Measurements from ENCODE around the gene MALL. TPM values are rescaled to one million over a fixed set of nuclear protein-coding genes. Genes with fewer than 3 reads are reported as not detected.

MALL gene
- polyA plus RNA-seq, 2 of the 4 experiments (the other 2 are of a cell fraction) = 77.8 to 123 TPM

DNA sequence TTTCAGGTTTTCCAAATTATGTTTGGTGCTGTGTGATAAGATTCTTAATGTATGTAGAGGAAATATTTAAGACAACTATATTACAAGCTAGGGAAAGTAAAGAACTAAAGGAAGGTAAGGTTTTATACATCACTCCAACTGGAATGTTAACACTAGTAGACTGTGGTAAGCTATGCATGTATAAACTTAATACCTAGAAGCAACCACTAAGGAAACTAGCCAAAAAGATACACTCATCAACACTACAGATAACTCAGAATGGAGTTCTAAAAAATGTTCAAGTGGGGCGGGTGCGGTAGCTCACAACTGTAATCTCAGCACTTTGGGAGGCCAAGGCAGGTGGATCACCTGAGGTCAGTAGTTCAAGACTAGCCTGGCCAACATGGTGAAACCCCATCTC, 37.8 kb upstream of the MALL start:
- FAIRE-seq = no peak
- 96% methylated on average over 2 of the region's 2 CpGs for WGBS (ENCODE audit: missing lambda C conversion rate)
- Histone ChIP-seq H3K4me3 (no peak overlapping the region), H3K27ac (no peak overlapping the region), H3K4me2 (no peak overlapping the region), H3K4me1 (peaks cover 17% of the 10 kb centered on the region), H3K9me3 (peaks cover 22% of the 10 kb centered on the region)
- DNase-seq (ENCODE audit: low read depth in 1 of 2, low spot score in 1 of 2) = no peak
- TF ChIP-seq, protein P1, sequence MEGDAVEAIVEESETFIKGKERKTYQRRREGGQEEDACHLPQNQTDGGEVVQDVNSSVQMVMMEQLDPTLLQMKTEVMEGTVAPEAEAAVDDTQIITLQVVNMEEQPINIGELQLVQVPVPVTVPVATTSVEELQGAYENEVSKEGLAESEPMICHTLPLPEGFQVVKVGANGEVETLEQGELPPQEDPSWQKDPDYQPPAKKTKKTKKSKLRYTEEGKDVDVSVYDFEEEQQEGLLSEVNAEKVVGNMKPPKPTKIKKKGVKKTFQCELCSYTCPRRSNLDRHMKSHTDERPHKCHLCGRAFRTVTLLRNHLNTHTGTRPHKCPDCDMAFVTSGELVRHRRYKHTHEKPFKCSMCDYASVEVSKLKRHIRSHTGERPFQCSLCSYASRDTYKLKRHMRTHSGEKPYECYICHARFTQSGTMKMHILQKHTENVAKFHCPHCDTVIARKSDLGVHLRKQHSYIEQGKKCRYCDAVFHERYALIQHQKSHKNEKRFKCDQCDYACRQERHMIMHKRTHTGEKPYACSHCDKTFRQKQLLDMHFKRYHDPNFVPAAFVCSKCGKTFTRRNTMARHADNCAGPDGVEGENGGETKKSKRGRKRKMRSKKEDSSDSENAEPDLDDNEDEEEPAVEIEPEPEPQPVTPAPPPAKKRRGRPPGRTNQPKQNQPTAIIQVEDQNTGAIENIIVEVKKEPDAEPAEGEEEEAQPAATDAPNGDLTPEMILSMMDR (IDR thresholded peaks at IDR 0.05) = no peak
- TF ChIP-seq KDM5A (IDR thresholded peaks at IDR 0.05) (no peak), NFE2L2 (conservative IDR thresholded peaks at IDR 0.05; ENCODE audit: low read length) (no peak), HOXB5 (CRISPR knock-in tag; IDR thresholded peaks at IDR 0.05) (no peak), BCL3 (IDR thresholded peaks at IDR 0.05) (no peak), MAFK (IDR thresholded peaks at IDR 0.05; ENCODE audit: partially characterized antibody) (no peak), RCOR1 (IDR thresholded peaks at IDR 0.05; ENCODE audit: low read depth, low read length) (no peak), TFCP2L1 (CRISPR knock-in tag; IDR thresholded peaks at IDR 0.05) (no peak), SMC3 (IDR thresholded peaks at IDR 0.05) (no peak), BHLHE40 (IDR thresholded peaks at IDR 0.05; ENCODE audit: low read depth, low read length) (no peak), ATOH8 (CRISPR knock-in tag; IDR thresholded peaks at IDR 0.05; ENCODE audit: low read depth) (no peak), SREBF2 (IDR thresholded peaks at IDR 0.05) (no peak), JUNB (IDR thresholded peaks at IDR 0.05) (no peak)
- TF ChIP-seq, protein P2, sequence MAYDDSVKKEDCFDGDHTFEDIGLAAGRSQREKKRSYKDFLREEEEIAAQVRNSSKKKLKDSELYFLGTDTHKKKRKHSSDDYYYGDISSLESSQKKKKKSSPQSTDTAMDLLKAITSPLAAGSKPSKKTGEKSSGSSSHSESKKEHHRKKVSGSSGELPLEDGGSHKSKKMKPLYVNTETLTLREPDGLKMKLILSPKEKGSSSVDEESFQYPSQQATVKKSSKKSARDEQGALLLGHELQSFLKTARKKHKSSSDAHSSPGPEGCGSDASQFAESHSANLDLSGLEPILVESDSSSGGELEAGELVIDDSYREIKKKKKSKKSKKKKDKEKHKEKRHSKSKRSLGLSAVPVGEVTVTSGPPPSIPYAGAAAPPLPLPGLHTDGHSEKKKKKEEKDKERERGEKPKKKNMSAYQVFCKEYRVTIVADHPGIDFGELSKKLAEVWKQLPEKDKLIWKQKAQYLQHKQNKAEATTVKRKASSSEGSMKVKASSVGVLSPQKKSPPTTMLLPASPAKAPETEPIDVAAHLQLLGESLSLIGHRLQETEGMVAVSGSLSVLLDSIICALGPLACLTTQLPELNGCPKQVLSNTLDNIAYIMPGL (CRISPR knock-in tag; IDR thresholded peaks at IDR 0.05; ENCODE audit: borderline replicate concordance) = no peak
- CTCF ChIA-PET = interaction anchor here (1.1 kb wide), 1 partner anchor 39 kb away, joined by 3 read pairs; no protein-coding TSS in a partner anchor
- POLR2A ChIA-PET = no interaction called here
- ATAC-seq = no peak

GRCh38 chr2:110152943-110153342, 37.3 kb upstream of the MALL start:
- no peak for DNase-seq (ENCODE audit: low read depth in 1 of 2, low spot score in 1 of 2)
- 88% methylated on average over 3 of the region's 3 CpGs for WGBS (ENCODE audit: missing lambda C conversion rate)
- TF ChIP-seq, protein P3, sequence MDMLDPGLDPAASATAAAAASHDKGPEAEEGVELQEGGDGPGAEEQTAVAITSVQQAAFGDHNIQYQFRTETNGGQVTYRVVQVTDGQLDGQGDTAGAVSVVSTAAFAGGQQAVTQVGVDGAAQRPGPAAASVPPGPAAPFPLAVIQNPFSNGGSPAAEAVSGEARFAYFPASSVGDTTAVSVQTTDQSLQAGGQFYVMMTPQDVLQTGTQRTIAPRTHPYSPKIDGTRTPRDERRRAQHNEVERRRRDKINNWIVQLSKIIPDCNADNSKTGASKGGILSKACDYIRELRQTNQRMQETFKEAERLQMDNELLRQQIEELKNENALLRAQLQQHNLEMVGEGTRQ (IDR thresholded peaks at IDR 0.05) = no peak
- no peak for TF ChIP-seq HOXA7 (CRISPR knock-in tag; IDR thresholded peaks at IDR 0.05)
- no peak for TF ChIP-seq ZNF302 (CRISPR knock-in tag; IDR thresholded peaks at IDR 0.05)
- TF ChIP-seq, protein P4, sequence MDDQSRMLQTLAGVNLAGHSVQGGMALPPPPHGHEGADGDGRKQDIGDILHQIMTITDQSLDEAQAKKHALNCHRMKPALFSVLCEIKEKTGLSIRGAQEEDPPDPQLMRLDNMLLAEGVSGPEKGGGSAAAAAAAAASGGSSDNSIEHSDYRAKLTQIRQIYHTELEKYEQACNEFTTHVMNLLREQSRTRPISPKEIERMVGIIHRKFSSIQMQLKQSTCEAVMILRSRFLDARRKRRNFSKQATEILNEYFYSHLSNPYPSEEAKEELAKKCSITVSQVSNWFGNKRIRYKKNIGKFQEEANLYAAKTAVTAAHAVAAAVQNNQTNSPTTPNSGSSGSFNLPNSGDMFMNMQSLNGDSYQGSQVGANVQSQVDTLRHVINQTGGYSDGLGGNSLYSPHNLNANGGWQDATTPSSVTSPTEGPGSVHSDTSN (IDR thresholded peaks at IDR 0.05) = no peak
- Histone ChIP-seq H3K9me3 (peaks cover 23% of the 10 kb centered on the region), H3K4me2 (no peak overlapping the region), H3K4me3 (no peak overlapping the region), H3K27ac (no peak overlapping the region), H3K4me1 (peaks cover 17% of the 10 kb centered on the region)
- ChIA-PET POLR2A (no interaction called here), CTCF (interaction anchor here (1.1 kb wide), 1 partner anchor 38 kb away, joined by 3 read pairs; no protein-coding TSS in a partner anchor)
- no peak for FAIRE-seq
- ATAC-seq = no peak

Measured in A549 (cell line).